ENCODE results near the gene DLX4.

DLX4 gene

DNA sequence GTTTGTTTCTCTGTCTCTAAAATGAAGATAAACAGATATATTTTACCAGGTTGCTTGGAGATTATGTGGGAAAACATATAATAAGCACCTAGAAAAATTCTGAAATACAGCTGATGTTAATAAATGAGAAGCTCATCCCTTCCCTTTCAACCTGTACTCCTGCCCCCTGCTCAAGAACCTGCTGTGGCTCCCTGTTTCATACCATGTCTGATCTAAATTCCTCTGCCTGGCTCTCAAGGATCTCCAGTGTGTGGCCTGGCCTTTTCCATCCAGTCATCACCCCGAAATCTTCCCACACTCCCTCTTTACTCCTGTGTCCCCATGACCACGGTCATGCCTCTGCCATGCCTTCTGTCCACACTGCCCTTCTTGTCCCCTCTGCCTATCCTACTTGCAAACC is 19.4 kb upstream of the DLX4 start:
- no peak for DNase-seq

DNA sequence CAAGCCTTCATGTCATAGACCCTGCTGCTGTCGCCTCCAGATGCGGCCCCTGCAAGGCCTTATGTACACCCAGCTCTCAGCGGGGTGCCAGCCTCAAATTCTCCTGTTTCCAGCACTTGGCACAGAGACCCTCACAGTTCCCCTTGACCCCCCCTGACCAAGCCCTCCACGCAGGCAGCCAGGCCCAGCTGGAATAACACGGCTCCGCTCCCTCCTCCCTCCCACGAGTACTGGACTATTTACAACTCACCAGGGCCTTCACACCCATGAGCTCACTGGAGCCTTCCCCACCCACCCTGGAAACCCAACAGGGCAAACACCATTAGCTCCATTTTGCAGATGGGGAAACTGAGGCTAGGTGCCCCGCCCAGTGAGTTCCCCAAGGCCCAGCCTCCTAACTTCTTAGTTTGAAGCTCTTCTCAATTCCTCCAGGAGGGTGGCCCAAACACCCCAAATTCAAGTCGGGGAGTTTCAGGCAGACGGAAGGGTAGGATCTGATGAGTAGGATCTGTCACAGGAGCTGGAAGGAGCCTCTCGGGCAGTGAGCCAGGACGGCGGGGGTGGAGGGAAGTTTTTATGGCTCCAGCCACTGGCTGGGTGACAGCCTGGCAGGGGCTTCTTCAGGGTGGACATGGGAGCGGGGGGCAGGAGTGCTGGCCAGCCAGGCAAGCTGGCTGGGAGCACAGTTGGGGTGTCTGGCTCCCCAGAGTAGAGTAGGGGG is 17.5 kb upstream of the DLX4 start:
- no peak for DNase-seq

DNA sequence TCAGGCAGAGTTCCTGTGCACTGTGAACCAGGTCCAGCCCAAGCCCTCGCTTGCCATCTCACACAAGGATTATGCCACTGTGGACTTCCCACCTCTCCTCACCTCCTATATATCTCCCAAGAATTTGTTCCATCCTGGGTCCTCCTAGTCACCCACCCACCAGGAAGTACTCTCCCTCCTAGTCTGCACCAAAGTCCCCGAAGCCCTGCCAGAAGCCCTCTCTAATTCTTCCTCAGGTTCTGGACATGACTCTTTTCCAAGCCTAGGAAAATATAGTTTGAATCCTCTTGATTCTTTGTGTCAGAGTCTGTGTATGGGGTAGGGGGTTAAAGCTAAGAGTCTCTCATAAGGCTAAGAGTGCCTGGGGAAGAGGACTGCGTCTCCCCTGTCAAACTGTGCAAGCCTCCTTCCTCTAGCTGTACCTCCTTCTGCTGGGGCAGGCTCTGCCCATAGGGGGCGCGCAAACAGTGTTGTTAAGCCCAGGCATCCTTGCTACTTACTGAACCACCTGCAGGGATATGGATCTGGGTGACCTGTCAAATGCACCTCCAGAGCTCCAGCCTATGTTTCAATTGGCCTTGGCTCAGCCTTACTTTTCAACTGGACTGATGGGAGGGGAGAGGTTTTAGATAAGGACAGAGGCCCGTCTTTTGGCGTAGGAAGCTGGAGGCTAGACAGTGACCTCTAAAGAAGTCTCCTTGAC is 16.6 kb upstream of the DLX4 start:
- peak; percentile 67 for DNase-seq

DNA sequence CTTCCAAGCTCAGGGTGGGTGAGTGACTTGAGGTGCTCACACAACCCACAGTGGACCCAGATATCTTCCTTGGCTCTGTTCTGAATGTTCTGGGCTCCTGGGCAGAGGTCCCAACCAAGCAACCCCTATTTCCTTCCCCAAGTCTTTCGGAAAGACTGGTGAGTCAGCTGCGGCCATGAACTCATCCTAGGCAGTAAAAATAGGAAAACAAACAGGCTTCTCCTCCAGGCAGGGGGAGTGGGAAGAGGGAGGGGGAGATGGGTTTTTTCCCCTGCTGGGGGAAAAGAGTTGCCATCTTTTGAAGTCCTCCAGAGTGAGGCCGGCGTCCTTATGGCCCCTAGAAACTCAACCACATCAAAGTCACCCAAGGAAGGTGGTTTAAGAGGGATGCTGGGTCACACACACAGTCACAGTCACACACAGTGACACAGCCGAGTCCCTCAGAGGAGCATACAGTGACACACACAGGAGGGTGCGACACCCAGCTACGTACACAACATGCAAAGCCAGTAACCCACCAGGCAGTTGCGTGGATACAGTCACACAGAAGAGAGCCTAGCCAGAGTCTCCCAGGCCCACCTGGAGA is 16.0 kb upstream of the DLX4 start:
- DNase-seq: no peak

DNA sequence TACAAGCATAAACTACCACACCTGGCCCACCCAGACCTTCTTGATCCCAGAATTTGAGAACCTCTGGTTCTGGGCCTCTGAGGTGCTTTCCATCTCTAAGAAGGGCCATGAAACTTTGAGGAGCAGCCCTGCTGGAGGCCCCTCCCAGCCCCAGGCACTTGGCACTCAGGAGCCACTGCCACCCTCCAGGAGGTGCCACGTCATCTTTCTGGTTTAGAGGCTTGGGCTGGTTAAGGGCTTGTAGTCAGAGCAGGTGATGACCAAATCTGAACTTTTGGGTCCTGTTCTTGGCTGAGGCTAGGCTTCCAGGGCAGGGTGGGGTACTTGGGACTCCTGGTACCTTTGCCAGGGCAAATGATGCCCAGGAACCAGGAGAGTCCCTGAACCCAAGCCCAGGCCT is 13.8 kb upstream of the DLX4 start:
- DNase-seq: no peak

DNA sequence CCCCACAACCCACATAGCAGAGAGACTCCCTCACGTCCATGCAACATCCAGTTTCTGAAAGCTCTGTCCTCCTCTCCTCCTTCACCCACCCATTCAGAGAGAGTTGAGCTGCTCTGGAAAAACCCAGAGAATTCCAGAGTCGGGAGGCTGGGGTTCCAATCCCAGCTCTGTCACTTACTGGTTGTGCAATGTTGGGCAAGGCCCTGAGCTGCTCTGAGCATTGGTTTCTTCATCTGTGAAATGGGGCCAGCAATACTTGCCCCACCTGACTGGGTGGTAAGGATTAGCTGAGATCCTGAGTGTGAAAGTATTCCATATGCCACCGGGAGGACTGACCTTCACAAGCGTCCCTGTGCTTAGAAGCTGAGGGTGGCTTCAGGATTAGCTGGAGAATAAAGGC is 12.2 kb upstream of the DLX4 start:
- no peak for DNase-seq

DNA sequence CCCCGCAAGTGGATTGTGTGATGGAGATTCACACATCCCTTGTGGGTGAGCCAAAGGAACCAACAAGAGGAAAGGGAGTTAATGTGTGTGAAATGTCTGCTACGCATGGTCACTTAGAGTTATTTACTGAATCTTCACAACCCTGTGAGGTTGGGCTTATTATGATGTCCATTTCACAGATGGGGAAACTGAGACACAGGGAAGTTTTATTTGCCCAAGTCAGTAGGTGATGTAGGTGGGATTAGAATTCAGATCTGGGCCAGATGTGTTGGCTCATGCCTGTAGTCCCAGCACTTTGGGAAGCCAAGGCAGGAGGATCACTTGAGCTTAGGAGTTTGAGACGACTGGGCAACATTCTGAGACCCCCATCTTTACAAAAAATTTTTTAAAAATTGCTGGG is 11.6 kb upstream of the DLX4 start:
- no peak for DNase-seq

DNA sequence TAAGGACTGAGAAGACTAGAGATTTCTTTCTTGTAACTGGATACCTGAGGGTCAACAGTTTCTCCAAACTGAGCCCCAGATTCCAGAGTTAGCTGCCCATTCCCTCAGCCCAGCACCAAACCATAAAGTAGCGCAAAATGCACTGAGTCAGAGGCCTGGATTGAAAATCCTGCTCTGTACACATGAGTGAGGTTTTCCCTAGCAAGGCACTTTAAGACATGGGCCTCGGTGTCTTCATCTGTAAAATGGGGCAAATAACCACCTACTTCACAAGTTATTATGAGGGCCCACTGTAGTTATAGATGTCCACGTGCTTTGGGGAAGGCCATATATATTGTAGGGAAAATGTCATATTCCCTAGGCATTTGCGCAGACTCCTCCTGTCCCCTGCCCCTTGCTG is 10.3 kb upstream of the DLX4 start:
- no peak for DNase-seq

DNA sequence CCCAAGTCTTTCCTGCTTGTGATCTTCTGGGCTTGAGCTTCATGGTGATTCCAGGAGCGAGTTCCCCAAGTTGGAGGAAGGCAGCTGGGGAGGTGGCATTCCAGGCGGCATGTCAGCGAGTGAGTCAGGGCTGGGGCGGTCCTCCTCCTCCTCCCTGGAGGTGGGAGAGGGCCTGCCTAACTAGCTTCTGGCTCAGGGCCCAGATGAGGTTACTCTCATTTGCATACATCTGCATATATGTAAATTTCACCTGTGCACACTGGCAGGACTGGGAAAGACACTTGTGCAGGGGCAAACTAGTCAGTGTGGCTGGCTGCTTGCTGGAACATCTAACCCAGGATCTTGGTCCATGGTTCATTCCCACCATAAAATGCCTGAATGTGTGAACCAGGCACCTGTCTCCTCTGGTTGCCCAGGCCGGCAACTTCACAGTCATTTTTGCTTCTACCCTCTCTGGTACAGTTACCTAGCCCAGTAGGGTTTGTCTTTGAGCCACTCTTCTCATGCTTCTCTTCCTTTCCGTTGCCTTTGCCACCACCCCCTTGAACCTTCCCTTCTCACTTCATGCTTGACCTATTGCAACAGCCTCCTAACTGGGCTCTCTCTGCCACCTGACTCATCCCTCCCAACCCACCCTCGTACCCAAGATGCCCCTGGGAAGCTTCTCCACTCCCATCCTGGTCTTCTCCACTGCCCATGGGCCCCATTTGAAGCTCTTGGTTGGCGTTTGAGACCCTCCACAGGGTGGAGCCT is 9.6 kb upstream of the DLX4 start:
- no peak for DNase-seq

DNA sequence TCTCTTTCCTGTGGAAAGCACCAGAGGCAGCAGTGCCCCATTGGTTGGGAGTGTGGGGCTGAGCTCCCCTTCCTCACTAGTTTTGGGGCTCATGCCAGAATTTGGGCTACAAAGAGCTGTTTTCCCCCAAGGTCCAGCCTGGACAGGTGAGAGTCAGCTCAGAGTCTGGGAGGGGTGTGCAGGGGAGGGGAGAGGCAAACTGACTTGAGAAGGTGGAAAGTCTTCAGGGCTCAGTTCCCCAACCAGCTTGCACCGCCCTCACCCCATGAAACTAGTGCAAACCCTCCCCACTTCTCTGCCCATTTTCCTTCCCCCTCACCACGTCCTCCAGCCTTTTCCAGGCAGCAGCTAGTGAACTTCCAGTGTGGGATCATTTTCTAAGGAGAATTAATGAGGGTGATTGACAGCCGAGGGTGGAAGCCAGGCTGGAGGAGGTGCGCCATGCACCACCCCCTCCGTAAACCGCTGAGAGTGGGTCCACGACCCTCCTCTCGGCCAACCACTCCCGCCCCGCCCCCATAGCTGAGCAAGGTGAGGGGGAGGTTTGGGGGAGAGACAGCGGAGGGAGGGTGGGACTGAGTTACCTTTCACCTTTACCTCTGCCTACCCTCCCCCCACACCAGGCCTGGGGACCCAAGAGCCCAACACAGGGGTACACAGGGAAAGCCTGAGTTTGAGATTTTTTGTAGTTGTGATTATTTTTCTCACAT is 6.2 kb upstream of the DLX4 start:
- no peak for DNase-seq

DNA sequence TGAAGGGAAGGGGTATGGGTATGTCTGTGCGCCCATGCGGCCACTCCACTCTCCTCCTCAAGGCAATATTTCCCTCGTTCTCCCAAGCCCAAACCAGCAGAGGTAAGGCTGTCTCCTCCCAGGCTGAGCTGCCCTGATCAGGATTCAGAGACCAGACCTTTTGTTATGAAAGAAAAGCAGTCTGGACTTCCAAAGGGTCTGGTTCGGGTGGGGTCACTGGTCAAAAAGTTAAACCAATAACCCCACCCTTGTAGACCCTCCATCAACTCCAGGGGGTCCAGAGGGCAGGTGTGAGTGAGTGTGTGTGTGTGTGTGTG is 5.7 kb upstream of the DLX4 start:
- DNase-seq: no peak

DNA sequence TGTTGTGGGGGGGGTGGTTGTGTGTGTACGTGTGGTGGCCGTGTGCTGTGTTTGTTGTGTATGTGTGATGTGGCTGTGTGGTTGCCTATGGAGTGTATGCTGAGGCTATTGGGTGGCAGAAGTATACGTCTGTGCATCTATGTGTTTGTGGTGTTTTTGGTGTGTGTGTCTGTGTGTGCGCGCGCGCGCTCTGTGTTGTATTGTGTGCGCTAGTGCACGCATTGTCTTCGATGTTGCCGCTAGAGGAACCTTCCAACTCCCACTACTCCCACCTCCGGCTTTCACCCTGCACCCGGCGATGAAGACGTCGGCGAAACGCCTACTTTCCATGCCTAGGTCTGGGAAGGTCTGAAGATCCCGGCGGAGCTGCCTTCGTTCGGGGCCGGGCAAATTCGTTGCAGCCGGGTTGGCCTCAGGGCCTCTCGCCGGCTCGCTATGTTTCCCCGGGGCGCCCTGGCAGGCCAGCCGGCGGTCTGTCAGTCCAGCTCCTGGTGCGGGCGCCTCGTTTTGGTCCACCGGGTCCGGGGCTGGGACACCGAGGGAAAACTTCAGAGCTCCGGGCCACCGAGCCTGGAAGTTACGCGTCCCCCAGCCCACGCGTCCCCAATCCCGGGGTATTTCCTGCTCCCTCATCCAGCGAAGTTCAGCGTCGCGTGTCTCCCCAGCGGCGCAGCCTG is 5.2 kb upstream of the DLX4 start:
- no peak for DNase-seq

DNA sequence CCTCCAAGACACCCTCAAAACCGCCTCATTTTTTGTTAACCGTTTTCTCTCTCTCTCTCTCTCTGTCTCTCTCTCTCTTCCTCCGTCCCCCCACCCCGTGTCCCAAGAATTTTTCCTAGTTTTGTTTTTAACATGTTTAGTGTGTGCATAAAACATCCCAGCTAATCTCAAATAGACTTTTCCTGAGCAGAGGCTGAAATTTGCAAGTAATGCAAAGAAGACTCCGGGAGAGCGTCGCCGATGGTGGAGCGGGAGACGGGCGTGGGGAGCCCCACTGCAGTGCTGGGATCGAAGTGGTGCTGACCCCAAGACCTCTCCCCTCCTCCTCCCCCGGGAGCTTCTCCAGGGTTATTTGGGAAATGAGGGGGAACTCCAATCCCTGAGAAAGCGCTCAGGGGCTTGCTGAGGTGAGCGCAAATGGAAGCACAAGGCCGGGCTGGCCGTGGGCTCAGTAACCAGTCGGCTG is 4.7 kb upstream of the DLX4 start:
- DNase-seq: no peak

DNA sequence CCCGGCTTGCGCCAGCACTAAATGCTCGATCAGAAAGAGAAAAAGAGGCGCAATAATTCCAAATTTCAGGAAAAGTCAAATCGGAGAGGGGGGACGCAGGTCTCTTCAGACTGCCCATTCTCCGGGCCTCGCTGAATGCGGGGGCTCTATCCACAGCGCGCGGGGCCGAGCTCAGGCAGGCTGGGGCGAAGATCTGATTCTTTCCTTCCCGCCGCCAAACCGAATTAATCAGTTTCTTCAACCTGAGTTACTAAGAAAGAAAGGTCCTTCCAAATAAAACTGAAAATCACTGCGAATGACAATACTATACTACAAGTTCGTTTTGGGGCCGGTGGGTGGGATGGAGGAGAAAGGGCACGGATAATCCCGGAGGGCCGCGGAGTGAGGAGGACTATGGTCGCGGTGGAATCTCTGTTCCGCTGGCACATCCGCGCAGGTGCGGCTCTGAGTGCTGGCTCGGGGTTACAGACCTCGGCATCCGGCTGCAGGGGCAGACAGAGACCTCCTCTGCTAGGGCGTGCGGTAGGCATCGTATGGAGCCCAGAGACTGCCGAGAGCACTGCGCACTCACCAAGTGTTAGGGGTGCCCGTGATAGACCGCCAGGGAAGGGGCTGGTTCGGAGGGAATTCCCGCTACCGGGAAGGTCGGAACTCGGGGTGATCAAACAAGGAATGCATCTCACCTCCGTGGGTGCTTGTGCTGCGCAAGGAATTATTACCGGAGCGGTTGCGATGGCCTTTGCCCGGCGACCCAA is 4.0 kb upstream of the DLX4 start:
- DNase-seq: no peak

DNA sequence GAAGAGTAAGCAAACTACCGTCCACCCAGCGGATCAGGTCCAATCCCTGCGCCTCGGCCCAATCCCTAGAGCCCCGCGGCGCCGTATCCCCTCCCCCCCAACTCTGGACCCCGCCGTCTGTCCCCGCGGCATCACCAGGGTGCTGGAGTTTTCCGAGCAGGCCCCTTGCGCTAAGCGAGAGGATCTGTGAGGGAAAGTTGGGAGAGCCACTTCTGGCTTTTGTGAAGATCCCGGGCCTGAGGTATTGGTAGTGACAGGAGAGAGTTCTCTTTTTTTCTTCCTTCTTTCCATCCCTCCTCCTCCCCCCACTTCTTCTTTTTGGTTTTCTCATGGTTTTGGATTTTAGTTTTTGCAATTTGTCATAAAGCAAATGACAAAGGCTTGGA is 3.5 kb upstream of the DLX4 start:
- no peak for DNase-seq

DNA sequence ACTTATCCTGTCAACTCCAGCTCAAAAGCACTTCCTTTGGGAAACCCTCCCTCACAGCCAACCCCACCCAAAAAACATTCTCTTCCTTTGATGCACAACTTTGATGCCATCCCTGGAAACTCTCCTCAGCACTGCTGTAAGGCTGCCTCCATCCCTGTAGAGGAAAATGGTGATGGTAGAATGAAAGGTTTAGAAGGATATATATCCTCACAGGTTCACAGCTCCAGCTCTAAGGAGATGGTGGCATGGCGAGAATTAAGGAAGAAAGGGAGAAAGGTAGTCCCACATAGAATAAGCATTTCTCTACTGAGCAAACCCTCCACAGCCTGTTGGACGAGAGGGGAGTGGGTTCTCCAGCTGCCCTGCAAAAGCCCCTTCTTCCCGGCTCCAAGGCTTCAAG is 2.2 kb upstream of the DLX4 start:
- no peak for DNase-seq

DNA sequence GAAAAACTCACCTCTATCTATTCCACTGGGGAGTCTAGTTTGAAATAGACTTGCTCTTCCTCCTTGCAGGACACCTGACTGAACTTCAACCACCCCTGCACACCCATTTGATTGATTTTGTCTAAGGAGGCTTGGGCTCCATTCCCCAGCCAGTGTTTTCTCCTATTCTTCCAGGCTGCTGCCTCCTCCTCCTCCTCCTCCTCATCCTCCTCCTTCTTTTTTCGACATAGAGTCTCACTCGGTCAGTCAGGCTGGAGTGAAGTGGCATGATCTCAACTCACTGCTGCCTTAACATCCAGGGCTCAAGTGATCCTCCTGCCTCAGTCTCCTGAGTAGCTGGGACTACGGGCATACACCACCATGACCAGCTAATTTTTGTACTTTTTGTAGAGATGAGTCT is 1.8 kb upstream of the DLX4 start:
- DNase-seq: no peak

DNA sequence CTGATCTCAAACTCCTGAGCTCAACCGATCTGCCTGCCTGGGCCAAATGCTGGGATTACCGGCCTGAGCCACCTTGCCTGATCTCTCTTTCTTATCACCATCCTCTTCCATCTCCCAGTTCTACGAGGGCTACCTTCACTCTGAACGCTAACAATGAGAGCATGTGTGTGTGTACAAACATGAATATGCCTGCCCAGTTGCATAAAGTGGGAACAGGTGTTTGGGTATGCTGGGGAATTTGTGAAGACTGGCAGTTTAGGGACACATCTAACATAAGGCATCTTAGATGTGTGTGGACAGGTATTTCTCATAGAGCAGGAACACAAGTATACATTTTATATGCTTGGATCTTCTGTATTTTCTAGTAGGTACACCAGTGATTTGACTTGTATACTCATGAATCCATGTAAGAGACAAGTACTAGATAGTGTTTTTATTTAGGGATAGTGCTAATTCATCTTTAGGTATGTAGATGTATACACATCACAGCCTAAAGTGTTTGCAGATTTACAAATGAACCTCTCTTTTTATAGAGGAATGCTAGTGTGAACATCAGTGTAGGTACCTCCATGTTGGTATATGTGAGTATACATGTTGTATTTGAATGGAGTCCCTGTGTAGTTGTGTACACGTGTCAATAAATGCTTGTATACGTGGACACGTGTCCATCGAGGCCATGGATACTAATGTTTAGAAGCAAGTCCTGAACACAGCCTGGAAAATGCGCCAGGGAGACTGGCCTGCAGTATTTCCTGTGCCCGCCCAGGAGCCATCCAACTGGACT is 1.2 kb upstream of the DLX4 start:
- no peak for DNase-seq

DNA sequence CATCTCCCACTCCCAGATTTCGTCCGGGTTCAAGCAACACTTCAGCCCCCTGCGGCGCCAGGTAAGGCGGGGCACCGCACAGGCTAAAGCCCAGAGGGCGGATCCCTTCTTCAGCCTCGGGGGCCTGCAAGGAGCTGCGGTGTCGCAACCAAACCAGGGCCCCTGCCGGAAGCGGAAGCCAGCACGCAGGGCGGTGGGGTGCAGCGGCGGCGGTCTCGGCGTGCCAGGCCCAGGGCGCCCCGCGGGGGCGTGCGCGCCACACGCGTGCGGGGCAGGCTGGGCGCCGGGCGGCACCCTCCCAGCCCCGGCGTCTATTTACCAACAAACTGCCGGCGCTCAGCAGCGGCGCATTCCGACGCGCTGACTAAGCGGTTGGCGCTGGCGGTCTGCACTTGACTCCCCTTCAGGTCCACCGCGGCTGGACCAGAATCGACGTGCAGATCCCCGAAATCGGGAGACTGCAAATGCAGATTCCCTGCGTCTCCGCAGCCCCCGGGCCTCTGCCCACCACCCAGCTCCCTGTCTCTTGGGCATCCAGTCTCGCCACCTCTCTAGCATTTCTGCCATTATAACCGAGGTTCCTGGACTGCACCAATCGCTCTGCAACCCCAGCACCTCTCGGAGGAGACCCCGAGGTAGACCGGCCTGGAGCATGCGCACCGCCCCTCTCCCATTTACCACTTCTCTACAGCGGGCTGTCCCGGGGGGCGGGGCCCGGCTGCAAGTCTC is 421 bp upstream of the DLX4 start:
- peak; percentile 82 for DNase-seq

DNA sequence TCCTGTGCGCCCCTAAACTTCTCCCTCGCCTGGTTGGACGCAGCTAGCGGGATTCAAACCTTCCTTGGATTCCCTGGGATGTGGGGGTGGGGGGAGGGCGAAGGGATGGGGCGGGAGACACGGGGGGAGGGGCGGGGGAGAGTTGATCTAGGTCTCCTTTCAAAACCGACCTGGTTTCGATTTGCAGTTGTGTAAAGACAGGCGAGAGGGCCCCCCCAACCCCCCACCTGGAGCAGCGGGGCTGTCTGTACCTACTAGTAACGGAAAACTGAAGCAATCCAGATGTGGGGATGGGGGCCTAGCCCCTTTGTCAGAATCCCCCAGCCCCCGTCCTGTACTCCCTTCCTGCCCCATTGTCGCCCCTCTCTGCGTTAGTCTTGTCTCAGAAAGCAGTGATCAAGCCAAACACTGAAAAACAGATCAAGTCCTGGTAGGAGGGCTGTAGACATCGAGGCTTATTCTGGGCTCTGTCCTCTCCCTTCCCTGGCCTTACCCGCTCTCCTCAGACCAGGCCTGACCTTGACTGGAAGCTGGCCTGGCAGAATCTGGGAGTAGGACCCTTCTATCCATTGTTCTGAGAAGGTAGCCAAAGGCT is 902 bp downstream of the DLX4 start:
- no peak for DNase-seq

All from NCI-H1105 (cell line).